HG03571 (cell line): Measurements from ENCODE around the gene ZNF625.

Source experiments
- ATAC-seq: cut with Tn5 transposase; IDR thresholded peaks from one replicate; pipeline ENCODE4 v1.9.1; 2021; ENCODE audit not compliant: unreplicated experiment

Gene ZNF625

GRCh38 chr19:12156223-12157058, at the start of gene ZNF625:
Gene ZNF625 (minus strand): TSS chr19:12156734. CDS start chr19:12156558, 176 bp downstream.
- ATAC-seq, result no peak

- no peak for ATAC-seq
These were observed 48.8 kb upstream of the ZNF625 start for GRCh38 chr19:12205296-12205695.

- ATAC-seq, result no peak
These were observed 45.7 kb upstream of the ZNF625 start for GRCh38 chr19:12202250-12202649.

- no peak for ATAC-seq
These were observed 43.4 kb upstream of the ZNF625 start for GRCh38 chr19:12199757-12200419.

- no peak for ATAC-seq
These were observed 41.6 kb upstream of the ZNF625 start for GRCh38 chr19:12198136-12198535.

- no peak for ATAC-seq
These were observed 38.5 kb upstream of the ZNF625 start for GRCh38 chr19:12194827-12195731.

GRCh38 chr19:12187625-12188024, 31.1 kb upstream of the ZNF625 start:
- ATAC-seq, result no peak

GRCh38 chr19:12180377-12180776, 23.8 kb upstream of the ZNF625 start:
- no peak for ATAC-seq

GRCh38 chr19:12166626-12167025, 10.1 kb upstream of the ZNF625 start:
- ATAC-seq, result no peak

GRCh38 chr19:12163826-12164225, 7.3 kb upstream of the ZNF625 start:
- no peak for ATAC-seq

- peak; percentile 73 for ATAC-seq
These were observed 6.6 kb upstream of the ZNF625 start, which contains the start of gene ZNF136 for GRCh38 chr19:12162882-12163806. Gene ZNF136 (plus strand): TSS chr19:12163096. CDS start chr19:12163204, 108 bp downstream.

- peak; percentile 18 for ATAC-seq
These were observed 6.0 kb upstream of the ZNF625 start for GRCh38 chr19:12162513-12162881.

- ATAC-seq, result no peak
These were observed 3.4 kb upstream of the ZNF625 start for GRCh38 chr19:12159773-12160414.

- ATAC-seq, result no peak
These were observed 1.1 kb downstream of the ZNF625 start for GRCh38 chr19:12155324-12155860.

GRCh38 chr19:12145348-12145747, 11.2 kb downstream of the ZNF625 start:
- no peak for ATAC-seq

GRCh38 chr19:12141405-12141736, 15.2 kb downstream of the ZNF625 start:
- ATAC-seq, result no peak

GRCh38 chr19:12140545-12141404, 15.8 kb downstream of the ZNF625 start:
- ATAC-seq, result peak; percentile 20

GRCh38 chr19:12139885-12140544, 16.5 kb downstream of the ZNF625 start, which contains the start of gene ZNF20:
Gene ZNF20 (minus strand): TSS chr19:12140350. CDS start chr19:12140182, 168 bp downstream.
- peak; percentile 84 for ATAC-seq
